ENCODE results near the gene WDR31.
"Not testable (repeated sequence)": the region's sequence is repeated elsewhere in the genome, so short reads cannot be mapped to it uniquely, and the experiment has no call there.

DNA sequence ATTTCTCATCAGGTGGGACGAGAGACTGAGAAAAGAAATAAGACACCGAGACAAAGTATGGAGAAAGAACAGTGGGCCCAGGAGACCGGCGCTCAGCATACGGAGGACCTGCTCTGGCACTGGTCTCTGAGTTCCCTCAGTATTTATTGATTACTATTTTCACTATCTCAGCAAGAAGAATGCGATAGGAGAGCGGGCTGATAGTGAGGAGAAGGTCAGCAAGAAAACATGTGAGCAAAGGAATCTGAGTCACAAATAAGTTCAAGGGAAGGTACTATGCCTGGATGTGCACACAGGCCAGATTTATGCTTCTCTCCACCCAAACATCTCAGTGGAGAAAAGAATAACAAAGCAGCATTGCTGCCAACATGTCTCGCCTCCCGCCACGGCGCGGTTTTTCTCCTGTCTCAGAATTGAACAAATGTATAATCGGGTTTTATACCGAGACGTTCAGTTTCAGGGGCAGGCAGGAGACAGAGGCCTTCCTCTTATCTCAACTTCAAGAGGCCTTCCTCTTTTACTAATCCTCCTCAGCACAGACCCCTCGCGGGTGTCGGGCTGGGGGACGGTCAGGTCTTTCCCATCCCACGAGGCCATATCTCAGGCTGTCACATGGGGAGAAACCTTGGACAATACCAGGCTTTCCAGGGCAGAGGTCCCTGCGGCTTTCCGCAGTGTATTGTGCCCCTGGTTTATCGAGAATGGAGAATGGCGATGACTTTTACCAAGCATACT, 39.2 kb upstream of the WDR31 start:
- TF ChIP-seq, protein P1, sequence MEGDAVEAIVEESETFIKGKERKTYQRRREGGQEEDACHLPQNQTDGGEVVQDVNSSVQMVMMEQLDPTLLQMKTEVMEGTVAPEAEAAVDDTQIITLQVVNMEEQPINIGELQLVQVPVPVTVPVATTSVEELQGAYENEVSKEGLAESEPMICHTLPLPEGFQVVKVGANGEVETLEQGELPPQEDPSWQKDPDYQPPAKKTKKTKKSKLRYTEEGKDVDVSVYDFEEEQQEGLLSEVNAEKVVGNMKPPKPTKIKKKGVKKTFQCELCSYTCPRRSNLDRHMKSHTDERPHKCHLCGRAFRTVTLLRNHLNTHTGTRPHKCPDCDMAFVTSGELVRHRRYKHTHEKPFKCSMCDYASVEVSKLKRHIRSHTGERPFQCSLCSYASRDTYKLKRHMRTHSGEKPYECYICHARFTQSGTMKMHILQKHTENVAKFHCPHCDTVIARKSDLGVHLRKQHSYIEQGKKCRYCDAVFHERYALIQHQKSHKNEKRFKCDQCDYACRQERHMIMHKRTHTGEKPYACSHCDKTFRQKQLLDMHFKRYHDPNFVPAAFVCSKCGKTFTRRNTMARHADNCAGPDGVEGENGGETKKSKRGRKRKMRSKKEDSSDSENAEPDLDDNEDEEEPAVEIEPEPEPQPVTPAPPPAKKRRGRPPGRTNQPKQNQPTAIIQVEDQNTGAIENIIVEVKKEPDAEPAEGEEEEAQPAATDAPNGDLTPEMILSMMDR (IDR thresholded peaks at IDR 0.05), result not testable (repeated sequence)
- TF ChIP-seq POLR2A (IDR thresholded peaks at IDR 0.05), result not testable (repeated sequence)
